Stimulated activated CD8-positive, alpha-beta memory T cell treated with anti-CD3 and anti-CD28 coated beads, Interleukin-15, amount 100 ng/mL, for 1 hour (primary cell): ENCODE results near the gene IL9R.
"Not testable (repeated sequence)": the region's sequence is repeated elsewhere in the genome, so short reads cannot be mapped to it uniquely, and the experiment has no call there.

Experiments used
- DNase-seq: peaks from one replicate; pipeline ENCODE4 v3.0.0-alpha.2; 2020; ENCODE audit warnings: low read depth

The IL9R gene

GRCh38 chrX:156030474-156030873 is 33.0 kb downstream of the IL9R start:
- not testable (repeated sequence) for DNase-seq
